Keratinocyte (primary cell): ENCODE results near the gene BRD3OS. TPM values are rescaled to one million over a fixed set of nuclear protein-coding genes. Genes with fewer than 3 reads are reported as not detected.

Source experiments
- DNase-seq: peaks from one replicate; pipeline ENCODE4 v3.0.0-alpha.2; 2011; ENCODE audit warnings: low read depth, missing footprints, low spot score
- FAIRE-seq: peaks from 2 replicates; lab custom pipeline; 2011; peaks lifted over from hg19 to GRCh38; lab: Jason Lieb, UNC
- H2AFZ ChIP-seq: 2 replicates; pipeline ENCODE4 v1.6.0; 2012; ENCODE audit warnings: low read length, control low read depth, inconsistent platforms; ENCODE audit not compliant: control insufficient read depth
- H3K27ac ChIP-seq: 2 replicates; pipeline ENCODE4 v1.5.1; 2011; ENCODE audit warnings: low read length; ENCODE audit not compliant: control insufficient read depth, insufficient read depth
- H3K27me3 ChIP-seq: 3 replicates; pipeline ENCODE4 v1.6.0; 2011; ENCODE audit warnings: low read length; ENCODE audit not compliant: control insufficient read depth, insufficient read depth; ENCODE audit errors: extremely low read depth
- H3K36me3 ChIP-seq, 2 experiments: 2 replicates in 1 of 2; 3 replicates in 1 of 2; pipeline ENCODE4 v1.5.1; 2011; ENCODE audit warnings: low read length in 2 of 2, mild to moderate bottlenecking in 1 of 2; ENCODE audit not compliant: control insufficient read depth in 2 of 2, insufficient read depth in 2 of 2; ENCODE audit errors: extremely low read depth in 1 of 2
- H3K4me1 ChIP-seq: 3 replicates; pipeline ENCODE4 v1.5.1; 2011; ENCODE audit warnings: low read length; ENCODE audit not compliant: control insufficient read depth, insufficient read depth; ENCODE audit errors: extremely low read depth
- H3K4me2 ChIP-seq: 3 replicates; pipeline ENCODE4 v1.6.0; 2011; ENCODE audit warnings: low read depth, low read length; ENCODE audit not compliant: control insufficient read depth, insufficient read depth; ENCODE audit errors: extremely low read depth
- H3K4me3 ChIP-seq, 3 experiments: fragments of 200-600 bp in 1 of 3; sonication (generic) in 1 of 3; 2 replicates in 2 of 3; 3 replicates in 1 of 3; pipeline ENCODE4 v1.5.1; 2011 to 2016; ENCODE audit warnings: low read length in 3 of 3, mild to moderate bottlenecking in 3 of 3, control low read depth in 2 of 3, inconsistent platforms in 1 of 3, low read depth in 1 of 3, mixed read lengths in 1 of 3, mixed run types in 1 of 3, moderate library complexity in 1 of 3; ENCODE audit not compliant: control insufficient read depth in 2 of 3, insufficient read depth in 2 of 3; ENCODE audit errors: extremely low read depth in 1 of 3
- H3K79me2 ChIP-seq: 2 replicates; pipeline ENCODE4 v1.6.0; 2012; ENCODE audit warnings: low read length; ENCODE audit not compliant: control insufficient read depth, insufficient read depth
- H3K9ac ChIP-seq: 3 replicates; pipeline ENCODE4 v1.6.0; 2011; ENCODE audit warnings: low read length; ENCODE audit not compliant: control insufficient read depth, insufficient read depth; ENCODE audit errors: extremely low read depth
- H3K9me1 ChIP-seq: 3 replicates; pipeline ENCODE4 v1.6.0; 2011; ENCODE audit warnings: low read length; ENCODE audit not compliant: control insufficient read depth, insufficient read depth; ENCODE audit errors: extremely low read depth
- H3K9me3 ChIP-seq: 2 replicates; pipeline ENCODE4 v1.5.1; 2012; ENCODE audit warnings: low read depth, low read length; ENCODE audit not compliant: control insufficient read depth
- H4K20me1 ChIP-seq: 3 replicates; pipeline ENCODE4 v1.6.0; 2011; ENCODE audit warnings: low read length; ENCODE audit not compliant: control insufficient read depth, insufficient read depth; ENCODE audit errors: extremely low read depth
- CTCF ChIP-seq, 3 experiments: IDR thresholded peaks in 1 of 3; conservative IDR thresholded peaks in 1 of 3; optimal IDR thresholded peaks in 1 of 3; 2 replicates in 2 of 3; 3 replicates in 1 of 3; pipeline versions ENCODE3 to v1.5.1; 2011; ENCODE audit warnings: low read length in 3 of 3, mild to moderate bottlenecking in 3 of 3, moderate library complexity in 2 of 3, control low read depth in 1 of 3, inconsistent platforms in 1 of 3; ENCODE audit not compliant: insufficient read depth in 2 of 3; ENCODE audit errors: extremely low read depth in 1 of 3
- EZH2 ChIP-seq: IDR thresholded peaks from one replicate; pipeline ENCODE4 v1.6.1; 2012; ENCODE audit warnings: inconsistent platforms, mild to moderate bottlenecking, low read length, moderate library complexity
- dilution Hi-C: fragments of 300-500 bp; cut with MboI; formaldehyde crosslinking; loops from one replicate; pipeline ENCODE4 v1.7.0; 2020; ENCODE audit warnings: low sequenced_read_pairs; ENCODE audit not compliant: extremely low pct_ligation_motif_present
- polyA plus RNA-seq, 5 experiments: library from polyadenylated mRNA; depleted of rRNA in 3 of 5; stranded (reverse) in 3 of 5; stranded (forward) in 1 of 5; unstranded in 1 of 5; fragments of >200 nt; gene quantifications; 1 replicate in 1 of 5; 2 replicates in 3 of 5; 3 replicates in 1 of 5; pipeline versions ENCODE4 v1.2.1 to v1.2.3, GENCODE V29; 2011 to 2012; ENCODE audit warnings: missing spikeins in 2 of 5, low read depth in 1 of 5, low replicate concordance in 1 of 5

BRD3OS gene
- polyA plus RNA-seq, 1 donor (not counting 4 experiments of a cell fraction or from before 2014, with no cell fraction given): 8.5 TPM

DNA sequence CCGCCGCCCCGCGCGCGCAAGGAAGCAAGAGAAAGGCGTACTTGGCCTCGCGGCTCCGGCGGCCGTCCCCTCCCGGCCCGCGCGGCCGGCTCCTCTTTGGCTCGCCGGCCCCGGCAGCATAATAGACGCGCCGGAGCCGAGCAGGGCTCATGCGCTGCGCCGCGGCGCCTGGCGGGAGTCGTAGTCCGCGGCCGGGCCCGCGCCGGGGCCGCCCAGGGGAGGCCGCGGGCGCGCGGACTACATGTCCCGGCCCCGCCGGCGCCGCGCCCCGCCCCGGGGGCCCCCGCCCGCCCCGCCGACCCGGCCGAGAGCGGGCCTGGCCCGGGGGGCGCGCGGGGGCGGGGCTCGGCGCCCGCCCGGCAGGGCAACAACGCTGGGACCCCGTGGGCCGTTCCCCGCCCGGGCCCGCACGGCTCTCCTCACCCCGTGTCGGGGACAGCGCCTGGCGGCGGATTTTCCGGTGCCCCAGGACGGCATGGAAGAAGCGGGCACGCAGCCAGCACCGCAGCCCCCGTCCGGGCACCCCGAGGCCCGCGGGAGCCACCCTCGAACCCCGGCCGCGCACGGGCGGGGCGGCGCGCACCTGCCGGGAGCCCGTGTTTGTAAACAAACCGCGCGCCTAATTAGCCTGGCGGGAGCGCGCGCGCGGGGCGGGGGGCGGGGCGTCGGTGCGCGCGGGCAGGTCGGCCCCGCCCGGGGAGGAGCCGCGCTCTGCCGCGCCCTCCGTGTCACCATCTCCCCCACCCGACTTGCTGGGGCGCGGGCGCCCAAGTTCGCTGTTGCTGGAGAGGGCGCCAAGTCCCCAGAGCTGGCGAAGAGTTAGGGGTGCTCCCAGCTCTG is 42.8 kb downstream of the BRD3OS start, which contains the start of gene BRD3:
BRD3 (minus strand) TSS at position 123 of the 840 bp plus-strand sequence. CDS start 14,549 bp downstream, outside the sequence.
- Histone ChIP-seq H3K4me3 (peak within 1 kb of the TSS; percentile 70 to 92 (median 83)), H3K79me2 (peaks cover 34% of the 10 kb centered on the region), H3K9me3 (no peaks in the 10 kb centered on the region), H3K36me3 (no peaks in the 10 kb centered on the region), H3K27me3 (peaks cover 22% of the 10 kb centered on the region), H3K4me2 (peak within 1 kb of the TSS; percentile 98), H2AFZ (peak within 1 kb of the TSS; percentile 90), H3K4me1 (peaks cover 17% of the 10 kb centered on the region), H3K9me1 (no peaks in the 10 kb centered on the region), H3K27ac (peak within 1 kb of the TSS; percentile 73), H4K20me1 (no peaks in the 10 kb centered on the region), H3K9ac (peak within 1 kb of the TSS; percentile 90)
- TF ChIP-seq EZH2 (no peak), CTCF (optimal IDR thresholded peaks at IDR 0.05 in 1 of 3, IDR thresholded peaks at IDR 0.05 in 1 of 3, conservative IDR thresholded peaks at IDR 0.05 in 1 of 3; ENCODE audit: extremely low read depth in 1 of 3, insufficient read depth in 2 of 3, low read length in 3 of 3) (peak in 1 of 3 experiments; percentile 25)
- dilution Hi-C loops: no loop called here
- FAIRE-seq (no peak), DNase-seq (peak; percentile 26)

GRCh38 chr9:134068744-134069479 is 43.6 kb downstream of the BRD3OS start:
- H3K9me1 ChIP-seq: no peaks in the 10 kb centered on the region
- DNase-seq (no peak), FAIRE-seq (no peak)
- H3K4me2 ChIP-seq: peak overlapping the region; percentile 97
- H3K27ac ChIP-seq: peak overlapping the region; percentile 54
- H3K4me3 ChIP-seq: peak overlapping the region; percentile 47 to 82 (median 76)
- H3K9ac ChIP-seq: peak overlapping the region; percentile 73
- TF ChIP-seq CTCF (optimal IDR thresholded peaks at IDR 0.05 in 1 of 3, IDR thresholded peaks at IDR 0.05 in 1 of 3, conservative IDR thresholded peaks at IDR 0.05 in 1 of 3; ENCODE audit: extremely low read depth in 1 of 3, insufficient read depth in 2 of 3, low read length in 3 of 3) (no peak), EZH2 (no peak)
- H3K4me1 ChIP-seq: peaks cover 17% of the 10 kb centered on the region
- H3K9me3 ChIP-seq: no peaks in the 10 kb centered on the region
- H3K27me3 ChIP-seq: peaks cover 22% of the 10 kb centered on the region
- no peaks in the 10 kb centered on the region for H3K36me3 ChIP-seq
- peaks cover 27% of the 10 kb centered on the region for H3K79me2 ChIP-seq
- peak overlapping the region; percentile 90 for H2AFZ ChIP-seq
- H4K20me1 ChIP-seq: no peaks in the 10 kb centered on the region
- dilution Hi-C loops: no loop called here
